ENCODE results near the gene SLC38A8.

- TF ChIP-seq CTCF (IDR thresholded peaks at IDR 0.05): no peak
- no peak for TF ChIP-seq POLR2A (IDR thresholded peaks at IDR 0.05)
- TF ChIP-seq EP300 (IDR thresholded peaks at IDR 0.05): no peak
Observed at GRCh38 chr16:84021488-84021887, 21.1 kb downstream of the SLC38A8 start.
